ENCODE results near the gene CCDC63.

The CCDC63 gene

GRCh38 chr12:110822821-110823415 is 23.9 kb upstream of the CCDC63 start:
- no peaks in the 10 kb centered on the region for H3K9me3 ChIP-seq (ENCODE audit: control insufficient read depth, insufficient read depth, low read length)
- no peaks in the 10 kb centered on the region for H3K4me1 ChIP-seq (ENCODE audit: insufficient read depth, low read length)
- H3K36me3 ChIP-seq (ENCODE audit: insufficient read depth, low read length) = no peaks in the 10 kb centered on the region
- no peak overlapping the region for H3K9ac ChIP-seq (ENCODE audit: low read depth, low read length)

GRCh38 chr12:110824342-110824741 is 22.4 kb upstream of the CCDC63 start:
- Histone ChIP-seq H3K4me1 (ENCODE audit: insufficient read depth, low read length) (no peaks in the 10 kb centered on the region), H3K36me3 (ENCODE audit: insufficient read depth, low read length) (no peaks in the 10 kb centered on the region), H3K9me3 (ENCODE audit: control insufficient read depth, insufficient read depth, low read length) (no peaks in the 10 kb centered on the region), H3K9ac (ENCODE audit: low read depth, low read length) (no peak overlapping the region)

GRCh38 chr12:110825530-110825929 is 21.3 kb upstream of the CCDC63 start:
- H3K9ac ChIP-seq (ENCODE audit: low read depth, low read length) = no peak overlapping the region
- no peaks in the 10 kb centered on the region for H3K36me3 ChIP-seq (ENCODE audit: insufficient read depth, low read length)
- H3K4me1 ChIP-seq (ENCODE audit: insufficient read depth, low read length) = no peaks in the 10 kb centered on the region
- H3K9me3 ChIP-seq (ENCODE audit: control insufficient read depth, insufficient read depth, low read length) = no peaks in the 10 kb centered on the region

- Histone ChIP-seq H3K9ac (ENCODE audit: low read depth, low read length) (no peak overlapping the region; the same call in 1 of the 2 replicates), H3K36me3 (ENCODE audit: insufficient read depth, low read length) (no peaks in the 10 kb centered on the region), H3K9me3 (ENCODE audit: control insufficient read depth, insufficient read depth, low read length) (no peaks in the 10 kb centered on the region), H3K4me1 (ENCODE audit: insufficient read depth, low read length) (no peaks in the 10 kb centered on the region)
Observed at GRCh38 chr12:110826592-110827200, 20.1 kb upstream of the CCDC63 start.

GRCh38 chr12:110829308-110829707 is 17.5 kb upstream of the CCDC63 start:
- H3K9ac ChIP-seq (ENCODE audit: low read depth, low read length) = no peak overlapping the region
- no peaks in the 10 kb centered on the region for H3K4me1 ChIP-seq (ENCODE audit: insufficient read depth, low read length)
- no peaks in the 10 kb centered on the region for H3K9me3 ChIP-seq (ENCODE audit: control insufficient read depth, insufficient read depth, low read length)
- H3K36me3 ChIP-seq (ENCODE audit: insufficient read depth, low read length) = no peaks in the 10 kb centered on the region

GRCh38 chr12:110836291-110836690 is 10.5 kb upstream of the CCDC63 start:
- no peaks in the 10 kb centered on the region for H3K9me3 ChIP-seq (ENCODE audit: control insufficient read depth, insufficient read depth, low read length)
- no peaks in the 10 kb centered on the region for H3K36me3 ChIP-seq (ENCODE audit: insufficient read depth, low read length)
- no peak overlapping the region for H3K9ac ChIP-seq (ENCODE audit: low read depth, low read length)
- H3K4me1 ChIP-seq (ENCODE audit: insufficient read depth, low read length) = no peaks in the 10 kb centered on the region

- H3K9ac ChIP-seq (ENCODE audit: low read depth, low read length) = no peak overlapping the region
- no peaks in the 10 kb centered on the region for H3K36me3 ChIP-seq (ENCODE audit: insufficient read depth, low read length)
- no peaks in the 10 kb centered on the region for H3K4me1 ChIP-seq (ENCODE audit: insufficient read depth, low read length)
- H3K9me3 ChIP-seq (ENCODE audit: control insufficient read depth, insufficient read depth, low read length) = no peaks in the 10 kb centered on the region
Observed at GRCh38 chr12:110841007-110841406, 5.8 kb upstream of the CCDC63 start.

- Histone ChIP-seq H3K9me3 (ENCODE audit: control insufficient read depth, insufficient read depth, low read length) (no peaks in the 10 kb centered on the region), H3K4me1 (ENCODE audit: insufficient read depth, low read length) (0 out of 2 replicates have a peak, but pooled peaks cover 4% of the 10 kb centered on the region), H3K9ac (ENCODE audit: low read depth, low read length) (no peak overlapping the region), H3K36me3 (ENCODE audit: insufficient read depth, low read length) (no peaks in the 10 kb centered on the region)
Observed at GRCh38 chr12:110844131-110844530, 2.7 kb upstream of the CCDC63 start.

GRCh38 chr12:110844551-110845338 is 2.0 kb upstream of the CCDC63 start:
- no peaks in the 10 kb centered on the region for H3K36me3 ChIP-seq (ENCODE audit: insufficient read depth, low read length)
- H3K9ac ChIP-seq (ENCODE audit: low read depth, low read length) = no peak overlapping the region
- H3K9me3 ChIP-seq (ENCODE audit: control insufficient read depth, insufficient read depth, low read length) = no peaks in the 10 kb centered on the region
- H3K4me1 ChIP-seq (ENCODE audit: insufficient read depth, low read length) = 0 out of 2 replicates have a peak, but pooled peaks cover 4% of the 10 kb centered on the region

- Histone ChIP-seq H3K9ac (ENCODE audit: low read depth, low read length) (no peak overlapping the region), H3K4me1 (ENCODE audit: insufficient read depth, low read length) (0 out of 2 replicates have a peak, but pooled peaks cover 4% of the 10 kb centered on the region), H3K9me3 (ENCODE audit: control insufficient read depth, insufficient read depth, low read length) (no peaks in the 10 kb centered on the region), H3K36me3 (ENCODE audit: insufficient read depth, low read length) (no peaks in the 10 kb centered on the region)
Observed at GRCh38 chr12:110845339-110845682, 1.5 kb upstream of the CCDC63 start.

GRCh38 chr12:110848314-110848923 is 1.6 kb downstream of the CCDC63 start:
- Histone ChIP-seq H3K9me3 (ENCODE audit: control insufficient read depth, insufficient read depth, low read length) (no peaks in the 10 kb centered on the region), H3K36me3 (ENCODE audit: insufficient read depth, low read length) (no peaks in the 10 kb centered on the region), H3K9ac (ENCODE audit: low read depth, low read length) (no peak overlapping the region), H3K4me1 (ENCODE audit: insufficient read depth, low read length) (0 out of 2 replicates have a peak, but pooled peaks cover 4% of the 10 kb centered on the region)

GRCh38 chr12:110849221-110849620 is 2.4 kb downstream of the CCDC63 start:
- Histone ChIP-seq H3K9me3 (ENCODE audit: control insufficient read depth, insufficient read depth, low read length) (no peaks in the 10 kb centered on the region), H3K36me3 (ENCODE audit: insufficient read depth, low read length) (no peaks in the 10 kb centered on the region), H3K9ac (ENCODE audit: low read depth, low read length) (no peak overlapping the region), H3K4me1 (ENCODE audit: insufficient read depth, low read length) (0 out of 2 replicates have a peak, but pooled peaks cover 4% of the 10 kb centered on the region)

- H3K4me1 ChIP-seq (ENCODE audit: insufficient read depth, low read length) = 0 out of 2 replicates have a peak, but pooled peaks cover 4% of the 10 kb centered on the region
- H3K36me3 ChIP-seq (ENCODE audit: insufficient read depth, low read length) = no peaks in the 10 kb centered on the region
- no peak overlapping the region for H3K9ac ChIP-seq (ENCODE audit: low read depth, low read length)
- no peaks in the 10 kb centered on the region for H3K9me3 ChIP-seq (ENCODE audit: control insufficient read depth, insufficient read depth, low read length)
Observed at GRCh38 chr12:110849748-110850403, 3.1 kb downstream of the CCDC63 start.

- Histone ChIP-seq H3K9me3 (ENCODE audit: control insufficient read depth, insufficient read depth, low read length) (no peaks in the 10 kb centered on the region), H3K36me3 (ENCODE audit: insufficient read depth, low read length) (no peaks in the 10 kb centered on the region), H3K9ac (ENCODE audit: low read depth, low read length) (no peak overlapping the region), H3K4me1 (ENCODE audit: insufficient read depth, low read length) (0 out of 2 replicates have a peak, but pooled peaks cover 4% of the 10 kb centered on the region)
Observed at GRCh38 chr12:110850762-110851161, 4.0 kb downstream of the CCDC63 start.

Data from ES-I3 (cell line).